Astrocyte of the cerebellum (primary cell): Measurements from ENCODE around the gene PDE8A.

ENCODE experiments used
- DNase-seq: peaks from one replicate; pipeline ENCODE4 v3.0.0-alpha.2; 2011; ENCODE audit warnings: low read depth
- H3K4me3 ChIP-seq: 2 replicates; pipeline ENCODE4 v1.5.1; 2011; ENCODE audit warnings: mild to moderate bottlenecking, low read depth, low read length, moderate library complexity
- CTCF ChIP-seq: IDR thresholded peaks from 2 replicates; pipeline ENCODE4 v1.5.1; 2012; ENCODE audit warnings: low read length, low read depth, moderate library complexity, mild to moderate bottlenecking; ENCODE audit errors: missing control alignments
- in situ Hi-C: cut with HindIII; loops from 2 replicates; pipeline ENCODE4 v1.10.0; 2017; ENCODE audit warnings: low sequenced_read_pairs

The PDE8A gene

GRCh38 chr15:85086855-85087254, 105.2 kb downstream of the PDE8A start:
- in situ Hi-C loops, result no loop called here

GRCh38 chr15:85088300-85088699, 106.6 kb downstream of the PDE8A start:
- TF ChIP-seq CTCF, result no peak
- in situ Hi-C loops, result no loop called here
- H3K4me3 ChIP-seq, result no peak overlapping the region
- no peak for DNase-seq

More at GRCh38 chr15:85086855-85087254, 105.2 kb downstream of the PDE8A start:
- no peak for TF ChIP-seq CTCF
- no peak overlapping the region for H3K4me3 ChIP-seq
- no peak for DNase-seq

GRCh38 chr15:85089929-85090597, 108.4 kb downstream of the PDE8A start:
- TF ChIP-seq CTCF, result no peak
- no peak for DNase-seq
- H3K4me3 ChIP-seq, result no peak overlapping the region
- in situ Hi-C loops, result no loop called here

- TF ChIP-seq CTCF, result no peak
- H3K4me3 ChIP-seq, result no peak overlapping the region
- in situ Hi-C loops, result no loop called here
- DNase-seq, result no peak
Observed at GRCh38 chr15:85091990-85092389, 110.3 kb downstream of the PDE8A start.

- no peak for TF ChIP-seq CTCF
- no peak overlapping the region for H3K4me3 ChIP-seq
- in situ Hi-C loops, result no loop called here
- DNase-seq, result peak; percentile 8
Observed at GRCh38 chr15:85094685-85095084, 113.0 kb downstream of the PDE8A start.

GRCh38 chr15:85095566-85095965, 113.9 kb downstream of the PDE8A start:
- no peak overlapping the region for H3K4me3 ChIP-seq
- TF ChIP-seq CTCF, result no peak
- in situ Hi-C loops, result no loop called here
- DNase-seq, result no peak

GRCh38 chr15:85097250-85097649, 115.6 kb downstream of the PDE8A start:
- no peak overlapping the region for H3K4me3 ChIP-seq
- in situ Hi-C loops, result no loop called here
- no peak for TF ChIP-seq CTCF
- no peak for DNase-seq
